ENCODE results near the gene HDGFL1.

HDGFL1 gene

GRCh38 chr6:22569281-22570184 lies at the start of gene HDGFL1:
HDGFL1 (plus strand) TSS chr6:22569566; CDS start chr6:22569576, 10 bp downstream.
- DNase-seq (ENCODE audit: low read depth in 2 of 2) = no peak

GRCh38 chr6:22521035-22521434 lies 48.3 kb upstream of the HDGFL1 start:
- no peak for DNase-seq (ENCODE audit: low read depth in 2 of 2)

- no peak for DNase-seq (ENCODE audit: low read depth in 2 of 2)
Measured at GRCh38 chr6:22526736-22527135, 42.6 kb upstream of the HDGFL1 start.

GRCh38 chr6:22529866-22530265 lies 39.5 kb upstream of the HDGFL1 start:
- DNase-seq (ENCODE audit: low read depth in 2 of 2) = no peak

GRCh38 chr6:22530506-22530905 lies 38.9 kb upstream of the HDGFL1 start:
- no peak for DNase-seq (ENCODE audit: low read depth in 2 of 2)

GRCh38 chr6:22536122-22536521 lies 33.2 kb upstream of the HDGFL1 start:
- DNase-seq (ENCODE audit: low read depth in 2 of 2) = no peak

- DNase-seq (ENCODE audit: low read depth in 2 of 2) = no peak
Measured at GRCh38 chr6:22544476-22544875, 24.9 kb upstream of the HDGFL1 start.

GRCh38 chr6:22545051-22545450 lies 24.3 kb upstream of the HDGFL1 start:
- DNase-seq (ENCODE audit: low read depth in 2 of 2) = no peak

- DNase-seq (ENCODE audit: low read depth in 2 of 2) = no peak
Measured at GRCh38 chr6:22546236-22546635, 23.1 kb upstream of the HDGFL1 start.

- no peak for DNase-seq (ENCODE audit: low read depth in 2 of 2)
Measured at GRCh38 chr6:22550971-22551670, 18.2 kb upstream of the HDGFL1 start.

- DNase-seq (ENCODE audit: low read depth in 2 of 2) = no peak
Measured at GRCh38 chr6:22556266-22556665, 13.1 kb upstream of the HDGFL1 start.

- no peak for DNase-seq (ENCODE audit: low read depth in 2 of 2)
Measured at GRCh38 chr6:22557007-22557406, 12.4 kb upstream of the HDGFL1 start.

- DNase-seq (ENCODE audit: low read depth in 2 of 2) = no peak
Measured at GRCh38 chr6:22558288-22558882, 11.0 kb upstream of the HDGFL1 start.

- DNase-seq (ENCODE audit: low read depth in 2 of 2) = no peak
Measured at GRCh38 chr6:22568854-22569253, 512 bp upstream of the HDGFL1 start.

- DNase-seq (ENCODE audit: low read depth in 2 of 2) = no peak
Measured at GRCh38 chr6:22570185-22570551, 802 bp downstream of the HDGFL1 start.

GRCh38 chr6:22575190-22575589 lies 5.8 kb downstream of the HDGFL1 start:
- DNase-seq (ENCODE audit: low read depth in 2 of 2) = no peak

GRCh38 chr6:22579439-22579838 lies 10.1 kb downstream of the HDGFL1 start:
- DNase-seq (ENCODE audit: low read depth in 2 of 2) = no peak

- DNase-seq (ENCODE audit: low read depth in 2 of 2) = no peak
Measured at GRCh38 chr6:22580337-22580736, 11.0 kb downstream of the HDGFL1 start.

- no peak for DNase-seq (ENCODE audit: low read depth in 2 of 2)
Measured at GRCh38 chr6:22582417-22583205, 13.2 kb downstream of the HDGFL1 start.

GRCh38 chr6:22583230-22583629 lies 13.9 kb downstream of the HDGFL1 start:
- DNase-seq (ENCODE audit: low read depth in 2 of 2) = no peak

GRCh38 chr6:22583927-22584326 lies 14.6 kb downstream of the HDGFL1 start:
- DNase-seq (ENCODE audit: low read depth in 2 of 2) = no peak

GRCh38 chr6:22589118-22589517 lies 19.8 kb downstream of the HDGFL1 start:
- no peak for DNase-seq (ENCODE audit: low read depth in 2 of 2)

All from stimulated activated CD4-positive, alpha-beta T cell treated with anti-CD3 and anti-CD28 coated beads, Interleukin-12 subunit alpha, Interleukin-12 subunit beta, amount 100 ng/mL, for 24 hours (primary cell).